Parathyroid adenoma (tissue), 2 donors: ENCODE data around the gene RRP9.

Source experiments
- H2AFZ ChIP-seq: fragments of 300-600 bp; sonication (generic); one replicate; pipeline ENCODE4 v1.7.0; 2017; ENCODE audit warnings: antibody characterized with exemption, mild to moderate bottlenecking
- H3K27ac ChIP-seq: fragments of 300-600 bp; sonication (generic); one replicate; pipeline ENCODE4 v1.7.0; 2017
- H3K27me3 ChIP-seq: fragments of 300-600 bp; sonication (generic); one replicate; pipeline ENCODE4 v1.7.0; 2017; ENCODE audit warnings: low read length; ENCODE audit not compliant: control insufficient read depth, insufficient read depth
- H3K36me3 ChIP-seq: fragments of 300-600 bp; sonication (generic); one replicate; pipeline ENCODE4 v1.7.0; 2017; ENCODE audit warnings: low read length; ENCODE audit not compliant: control insufficient read depth, insufficient read depth
- H3K4me1 ChIP-seq: fragments of 300-600 bp; sonication (generic); one replicate; pipeline ENCODE4 v1.7.0; 2017; ENCODE audit warnings: control low read depth
- H3K4me2 ChIP-seq: fragments of 300-600 bp; sonication (generic); one replicate; pipeline ENCODE4 v1.7.0; 2017; ENCODE audit warnings: low read length
- H3K4me3 ChIP-seq: fragments of 300-600 bp; sonication (generic); one replicate; pipeline ENCODE4 v1.7.0; 2017; ENCODE audit warnings: low read depth, low read length
- H3K79me2 ChIP-seq: fragments of 300-600 bp; sonication (generic); one replicate; pipeline ENCODE4 v1.7.0; 2017; ENCODE audit warnings: control low read depth
- H3K9ac ChIP-seq: fragments of 300-600 bp; sonication (generic); one replicate; pipeline ENCODE4 v1.7.0; 2017; ENCODE audit warnings: mild to moderate bottlenecking
- H3K9me3 ChIP-seq: fragments of 300-600 bp; sonication (generic); one replicate; pipeline ENCODE4 v1.7.0; 2017; ENCODE audit warnings: low read length; ENCODE audit not compliant: control insufficient read depth
- CTCF ChIP-seq: fragments of 300-600 bp; sonication (generic); IDR thresholded peaks from one replicate; pipeline ENCODE4 v1.7.0; 2017; ENCODE audit warnings: antibody characterized with exemption, mild to moderate bottlenecking
- donor health status: primary hyperparathyroidism.

Gene RRP9

GRCh38 chr3:51888463-51889105 is 53.1 kb downstream of the RRP9 start:
- Histone ChIP-seq H2AFZ (no peak overlapping the region), H3K27ac (no peak overlapping the region), H3K36me3 (no peaks in the 10 kb centered on the region), H3K9me3 (no peaks in the 10 kb centered on the region), H3K9ac (no peak overlapping the region), H3K4me2 (no peak overlapping the region), H3K4me3 (no peak overlapping the region), H3K79me2 (no peaks in the 10 kb centered on the region), H3K27me3 (no peaks in the 10 kb centered on the region), H3K4me1 (no peaks in the 10 kb centered on the region)
- no peak for TF ChIP-seq CTCF

- Histone ChIP-seq H3K27ac (no peak overlapping the region), H2AFZ (no peak overlapping the region), H3K9ac (no peak overlapping the region), H3K27me3 (no peaks in the 10 kb centered on the region), H3K79me2 (no peaks in the 10 kb centered on the region), H3K4me1 (no peaks in the 10 kb centered on the region), H3K4me2 (no peak overlapping the region), H3K9me3 (no peaks in the 10 kb centered on the region), H3K36me3 (no peaks in the 10 kb centered on the region), H3K4me3 (no peak overlapping the region)
- TF ChIP-seq CTCF = no peak
Observed at GRCh38 chr3:51887620-51888019, 54.1 kb downstream of the RRP9 start.

- no peak overlapping the region for H2AFZ ChIP-seq
- H3K79me2 ChIP-seq = no peaks in the 10 kb centered on the region
- H3K4me1 ChIP-seq = no peaks in the 10 kb centered on the region
- H3K36me3 ChIP-seq = no peaks in the 10 kb centered on the region
- no peak overlapping the region for H3K4me3 ChIP-seq
- H3K27ac ChIP-seq = no peak overlapping the region
- no peaks in the 10 kb centered on the region for H3K9me3 ChIP-seq
- H3K9ac ChIP-seq = no peak overlapping the region
- H3K4me2 ChIP-seq = no peak overlapping the region
- H3K27me3 ChIP-seq = no peaks in the 10 kb centered on the region
- TF ChIP-seq CTCF = no peak
Observed at GRCh38 chr3:51886447-51886846, 55.3 kb downstream of the RRP9 start.
